Muscle of leg (tissue), 11 donors: Measurements from ENCODE around the gene THEM5. TPM values are rescaled to one million over a fixed set of nuclear protein-coding genes. Genes with fewer than 3 reads are reported as not detected.
"Not testable (repeated sequence)": the region's sequence is repeated elsewhere in the genome, so short reads cannot be mapped to it uniquely, and the experiment has no call there.

Source experiments
- DNase-seq: peaks from one replicate; pipeline ENCODE4 v3.0.0; 2013
- H3K27ac ChIP-seq: one replicate; pipeline ENCODE4 v1.5.1; 2013; ENCODE audit warnings: mild to moderate bottlenecking, low read length, control low read depth
- H3K27me3 ChIP-seq: one replicate; pipeline ENCODE4 v1.6.1; 2013; ENCODE audit warnings: low read length; ENCODE audit not compliant: control insufficient read depth, insufficient read depth
- H3K36me3 ChIP-seq: one replicate; pipeline ENCODE4 v1.6.1; 2013; ENCODE audit warnings: low read length; ENCODE audit not compliant: control insufficient read depth, insufficient read depth
- H3K4me1 ChIP-seq: one replicate; pipeline ENCODE4 v1.6.1; 2013; ENCODE audit warnings: low read length; ENCODE audit not compliant: control insufficient read depth, insufficient read depth
- H3K4me3 ChIP-seq: one replicate; pipeline ENCODE4 v1.5.1; 2013; ENCODE audit warnings: low read length, control low read depth
- H3K9me3 ChIP-seq: replicated peaks from 2 replicates; pipeline ENCODE4 v1.6.1; 2013; ENCODE audit warnings: low read depth, low read length; ENCODE audit not compliant: control insufficient read depth
- WGBS: methylation state at CpG from one replicate; pipeline ENCODE4 v1.1.5; 2013; ENCODE audit warnings: missing lambda C conversion rate; ENCODE audit not compliant: insufficient coverage; 5-methylcytosine and 5-hydroxymethylcytosine counted together
- polyA plus RNA-seq, 8 donors: library from polyadenylated mRNA; unstranded; fragments of 120-200 nt; gene quantifications; one replicate each; pipeline versions ENCODE4 v1.2.1 to v1.2.3, GENCODE V29; 2013; ENCODE audit warnings: inconsistent platforms in 1 of 8, low replicate concordance in 1 of 8; ENCODE audit not compliant: insufficient read length in 8 of 8, insufficient read depth in 1 of 8
- total RNA-seq: library from RNA; stranded (reverse); fragments of 120-200 nt; gene quantifications from one replicate; pipeline ENCODE4 v1.2.4, GENCODE V29; 2013

THEM5 gene
- total and polyA plus RNA-seq, 9 donors = 0.14 to 1.7 (median 0.42) TPM; not detected in 1

GRCh38 chr1:151885479-151885878, 32.0 kb upstream of the THEM5 start:
- H3K9me3 ChIP-seq = no peaks in the 10 kb centered on the region
- 86% methylated on average over 1 of the region's 1 CpG for WGBS
- no peak overlapping the region for H3K4me3 ChIP-seq
- no peaks in the 10 kb centered on the region for H3K27me3 ChIP-seq
- H3K4me1 ChIP-seq = no peaks in the 10 kb centered on the region
- H3K27ac ChIP-seq = no peak overlapping the region
- no peak for DNase-seq
- peaks cover 14% of the 10 kb centered on the region for H3K36me3 ChIP-seq

GRCh38 chr1:151884879-151885278, 31.4 kb upstream of the THEM5 start:
- not testable (repeated sequence) for H3K4me3 ChIP-seq, H3K9me3 ChIP-seq, H3K4me1 ChIP-seq, H3K27me3 ChIP-seq, H3K27ac ChIP-seq, DNase-seq
- WGBS = 100% methylated on average over 1 of the region's 5 CpGs
- H3K36me3 ChIP-seq = peaks cover 14% of the 10 kb centered on the region

GRCh38 chr1:151884445-151884844, 30.9 kb upstream of the THEM5 start:
- not testable (repeated sequence) for H3K9me3 ChIP-seq, H3K4me3 ChIP-seq, DNase-seq, H3K27me3 ChIP-seq, H3K27ac ChIP-seq, H3K4me1 ChIP-seq
- no CpG with 5 or more reads among the region's 3 CpGs for WGBS
- peaks cover 14% of the 10 kb centered on the region for H3K36me3 ChIP-seq

GRCh38 chr1:151883898-151884297, 30.4 kb upstream of the THEM5 start:
- H3K27ac ChIP-seq, H3K36me3 ChIP-seq, H3K4me3 ChIP-seq, H3K9me3 ChIP-seq, H3K4me1 ChIP-seq, DNase-seq, H3K27me3 ChIP-seq: not testable (repeated sequence)
- no CpG with 5 or more reads among the region's 4 CpGs for WGBS

GRCh38 chr1:151882918-151883317, 29.4 kb upstream of the THEM5 start:
- not testable (repeated sequence) for H3K36me3 ChIP-seq, H3K4me1 ChIP-seq, H3K4me3 ChIP-seq, H3K27me3 ChIP-seq, H3K9me3 ChIP-seq, H3K27ac ChIP-seq, DNase-seq
- WGBS = 89% methylated on average over 3 of the region's 5 CpGs

- no peak for DNase-seq
These were observed 29.0 kb upstream of the THEM5 start for GRCh38 chr1:151882466-151882865.

GRCh38 chr1:151881479-151881878, 28.0 kb upstream of the THEM5 start:
- no CpG with 5 or more reads among the region's 2 CpGs for WGBS
- no peak overlapping the region for H3K27ac ChIP-seq

More at GRCh38 chr1:151882466-151882865, 29.0 kb upstream of the THEM5 start:
- no CpG with 5 or more reads among the region's 2 CpGs for WGBS
- Histone ChIP-seq H3K4me3 (no peak overlapping the region), H3K4me1 (no peaks in the 10 kb centered on the region), H3K9me3 (no peaks in the 10 kb centered on the region), H3K36me3 (peaks cover 3% of the 10 kb centered on the region), H3K27me3 (no peaks in the 10 kb centered on the region), H3K27ac (no peak overlapping the region)

GRCh38 chr1:151875419-151876097, 22.0 kb upstream of the THEM5 start:
- H3K27ac ChIP-seq = no peak overlapping the region
- peaks cover 2% of the 10 kb centered on the region for H3K36me3 ChIP-seq
- no peak for DNase-seq
- no CpG with 5 or more reads among the region's 1 CpG for whole genome bisulfite sequencing
- no peaks in the 10 kb centered on the region for H3K9me3 ChIP-seq
- H3K4me1 ChIP-seq = no peaks in the 10 kb centered on the region
- no peak overlapping the region for H3K4me3 ChIP-seq
- H3K27me3 ChIP-seq = no peaks in the 10 kb centered on the region

More at GRCh38 chr1:151881479-151881878, 28.0 kb upstream of the THEM5 start:
- Histone ChIP-seq H3K27me3 (no peaks in the 10 kb centered on the region), H3K36me3 (peaks cover 4% of the 10 kb centered on the region), H3K4me1 (no peaks in the 10 kb centered on the region), H3K4me3 (no peak overlapping the region), H3K9me3 (no peaks in the 10 kb centered on the region)
- DNase-seq = no peak

- H3K4me1 ChIP-seq, H3K27ac ChIP-seq, H3K36me3 ChIP-seq, DNase-seq, H3K27me3 ChIP-seq, H3K4me3 ChIP-seq, H3K9me3 ChIP-seq: not testable (repeated sequence)
- WGBS = 59% methylated on average over 2 of the region's 9 CpGs
These were observed 19.3 kb upstream of the THEM5 start for GRCh38 chr1:151872776-151873175.

GRCh38 chr1:151871284-151872030, 17.9 kb upstream of the THEM5 start:
- H3K4me3 ChIP-seq = no peak overlapping the region
- DNase-seq = no peak
- no peaks in the 10 kb centered on the region for H3K9me3 ChIP-seq
- 71% methylated on average over 1 of the region's 5 CpGs for WGBS
- H3K27ac ChIP-seq = no peak overlapping the region
- H3K4me1 ChIP-seq = no peaks in the 10 kb centered on the region
- no peaks in the 10 kb centered on the region for H3K27me3 ChIP-seq
- H3K36me3 ChIP-seq = no peaks in the 10 kb centered on the region
